ENCODE data around the gene ADGRG3. TPM values are rescaled to one million over a fixed set of nuclear protein-coding genes. Genes with fewer than 3 reads are reported as not detected.

ADGRG3 gene
- total and polyA plus RNA-seq, 2 of the 13 experiments (the other 11 are each of a cell fraction or from before 2014, with no cell fraction given) = 2.7 to 11.8 TPM

GRCh38 chr16:57725554-57725953, 57.4 kb downstream of the ADGRG3 start (continued):
- TF ChIP-seq CREBL2 (CRISPR knock-in tag; IDR thresholded peaks at IDR 0.05; ENCODE audit: borderline replicate concordance) (no peak), GLI4 (CRISPR knock-in tag; IDR thresholded peaks at IDR 0.05; ENCODE audit: borderline replicate concordance) (no peak), GATA4 (IDR thresholded peaks at IDR 0.05; ENCODE audit: borderline replicate concordance, low read depth) (no peak), ZBTB10 (CRISPR knock-in tag; IDR thresholded peaks at IDR 0.05; ENCODE audit: borderline replicate concordance) (no peak), SKI (IDR thresholded peaks at IDR 0.05; ENCODE audit: partially characterized antibody) (no peak), SMAD9 (CRISPR knock-in tag; IDR thresholded peaks at IDR 0.05) (no peak)

DNA sequence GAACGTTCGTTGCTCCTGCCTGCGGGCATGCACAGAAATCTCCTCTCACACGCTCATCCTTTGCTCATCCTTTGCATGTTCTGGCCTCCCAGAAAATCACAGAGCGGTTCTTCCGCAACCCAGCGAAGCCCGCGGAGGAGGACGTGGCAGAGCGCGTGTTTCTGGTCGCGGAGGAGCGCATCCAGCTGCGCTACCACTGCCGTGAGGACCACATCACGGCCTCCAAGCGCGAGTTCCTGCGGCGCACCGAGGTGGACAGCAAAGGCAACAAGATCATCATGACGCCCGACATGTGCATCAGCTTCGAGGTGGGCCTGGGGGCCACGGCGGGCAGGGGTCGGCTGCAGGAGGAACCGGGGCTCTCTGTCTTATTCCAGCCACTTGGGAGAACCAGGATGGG, 57.9 kb downstream of the ADGRG3 start:
- no peaks in the 10 kb centered on the region for H3K9me3 ChIP-seq (ENCODE audit: low read length)
- CTCF ChIA-PET (ENCODE audit: low intra/inter-chr PET ratio, low total read pairs) = interaction anchor here (0.9 kb wide), 1 partner anchor 77 kb away, joined by 3 read pairs; no protein-coding TSS in a partner anchor
- H3K4me1 ChIP-seq (ENCODE audit: insufficient read depth, low read length) = peaks cover 25% of the 10 kb centered on the region
- H3K79me2 ChIP-seq (ENCODE audit: insufficient read depth, low read length) = no peaks in the 10 kb centered on the region
- POLR2A ChIA-PET = interaction anchor here (1.8 kb wide), 1 partner anchor 9 kb away, joined by 6 read pairs; the partner anchor contains the start of gene KATNB1
- no peaks in the 10 kb centered on the region for H4K20me1 ChIP-seq (ENCODE audit: insufficient read depth, low read length)
- intact Hi-C loops (cut with micrococcal nuclease; ENCODE audit: unreplicated experiment) (no loop called here), in situ Hi-C loops (cut with HindIII; ENCODE audit: extremely low pct_ligation_motif_present, low pct_unique_long_range_greater_than_20kb) (loop anchor here (5.0 kb wide), 1 partner anchor 124 kb away; no protein-coding TSS in a partner anchor)
- no peaks in the 10 kb centered on the region for H3K36me3 ChIP-seq (replicated peaks in 1 of 2; ENCODE audit: control insufficient read depth in 1 of 2, insufficient read depth in 2 of 2, low read length in 2 of 2)
- ATAC-seq = no peak
- FAIRE-seq = no peak
- no peak overlapping the region for H2AFZ ChIP-seq (ENCODE audit: low read length)
- H3K27ac ChIP-seq (ENCODE audit: extremely low read length, insufficient read depth, low read length) = no peak overlapping the region
- H3K4me2 ChIP-seq (ENCODE audit: low read depth, low read length) = no peak overlapping the region
- H3K27me3 ChIP-seq (ENCODE audit: control insufficient read depth in 1 of 2, insufficient read depth in 2 of 2, low read length in 2 of 2) = no peaks in the 10 kb centered on the region
- no peak for DNase-seq (ENCODE audit: low spot score)
- no TSS peak for BruUV-seq (replicated peaks)
- no peak overlapping the region for H3K9ac ChIP-seq (ENCODE audit: insufficient read depth, low read depth, low read length)
- no peak overlapping the region for H3K4me3 ChIP-seq (replicated peaks in 1 of 3; ENCODE audit: insufficient read depth in 1 of 3, low read depth in 2 of 3, low read length in 3 of 3)
- 85% methylated on average over 30 of the region's 30 CpGs for WGBS (ENCODE audit: low lambda C conversion rate)
- TF ChIP-seq ZFP37 (CRISPR knock-in tag; IDR thresholded peaks at IDR 0.05; ENCODE audit: borderline replicate concordance) = no peak
- TF ChIP-seq ZNF24 (IDR thresholded peaks at IDR 0.05) = no peak
- no peak for TF ChIP-seq TOPORS (CRISPR knock-in tag; IDR thresholded peaks at IDR 0.05)
- TF ChIP-seq, protein P1, sequence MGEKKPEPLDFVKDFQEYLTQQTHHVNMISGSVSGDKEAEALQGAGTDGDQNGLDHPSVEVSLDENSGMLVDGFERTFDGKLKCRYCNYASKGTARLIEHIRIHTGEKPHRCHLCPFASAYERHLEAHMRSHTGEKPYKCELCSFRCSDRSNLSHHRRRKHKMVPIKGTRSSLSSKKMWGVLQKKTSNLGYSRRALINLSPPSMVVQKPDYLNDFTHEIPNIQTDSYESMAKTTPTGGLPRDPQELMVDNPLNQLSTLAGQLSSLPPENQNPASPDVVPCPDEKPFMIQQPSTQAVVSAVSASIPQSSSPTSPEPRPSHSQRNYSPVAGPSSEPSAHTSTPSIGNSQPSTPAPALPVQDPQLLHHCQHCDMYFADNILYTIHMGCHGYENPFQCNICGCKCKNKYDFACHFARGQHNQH (CRISPR knock-in tag; IDR thresholded peaks at IDR 0.05) = no peak
- TF ChIP-seq, protein P2, sequence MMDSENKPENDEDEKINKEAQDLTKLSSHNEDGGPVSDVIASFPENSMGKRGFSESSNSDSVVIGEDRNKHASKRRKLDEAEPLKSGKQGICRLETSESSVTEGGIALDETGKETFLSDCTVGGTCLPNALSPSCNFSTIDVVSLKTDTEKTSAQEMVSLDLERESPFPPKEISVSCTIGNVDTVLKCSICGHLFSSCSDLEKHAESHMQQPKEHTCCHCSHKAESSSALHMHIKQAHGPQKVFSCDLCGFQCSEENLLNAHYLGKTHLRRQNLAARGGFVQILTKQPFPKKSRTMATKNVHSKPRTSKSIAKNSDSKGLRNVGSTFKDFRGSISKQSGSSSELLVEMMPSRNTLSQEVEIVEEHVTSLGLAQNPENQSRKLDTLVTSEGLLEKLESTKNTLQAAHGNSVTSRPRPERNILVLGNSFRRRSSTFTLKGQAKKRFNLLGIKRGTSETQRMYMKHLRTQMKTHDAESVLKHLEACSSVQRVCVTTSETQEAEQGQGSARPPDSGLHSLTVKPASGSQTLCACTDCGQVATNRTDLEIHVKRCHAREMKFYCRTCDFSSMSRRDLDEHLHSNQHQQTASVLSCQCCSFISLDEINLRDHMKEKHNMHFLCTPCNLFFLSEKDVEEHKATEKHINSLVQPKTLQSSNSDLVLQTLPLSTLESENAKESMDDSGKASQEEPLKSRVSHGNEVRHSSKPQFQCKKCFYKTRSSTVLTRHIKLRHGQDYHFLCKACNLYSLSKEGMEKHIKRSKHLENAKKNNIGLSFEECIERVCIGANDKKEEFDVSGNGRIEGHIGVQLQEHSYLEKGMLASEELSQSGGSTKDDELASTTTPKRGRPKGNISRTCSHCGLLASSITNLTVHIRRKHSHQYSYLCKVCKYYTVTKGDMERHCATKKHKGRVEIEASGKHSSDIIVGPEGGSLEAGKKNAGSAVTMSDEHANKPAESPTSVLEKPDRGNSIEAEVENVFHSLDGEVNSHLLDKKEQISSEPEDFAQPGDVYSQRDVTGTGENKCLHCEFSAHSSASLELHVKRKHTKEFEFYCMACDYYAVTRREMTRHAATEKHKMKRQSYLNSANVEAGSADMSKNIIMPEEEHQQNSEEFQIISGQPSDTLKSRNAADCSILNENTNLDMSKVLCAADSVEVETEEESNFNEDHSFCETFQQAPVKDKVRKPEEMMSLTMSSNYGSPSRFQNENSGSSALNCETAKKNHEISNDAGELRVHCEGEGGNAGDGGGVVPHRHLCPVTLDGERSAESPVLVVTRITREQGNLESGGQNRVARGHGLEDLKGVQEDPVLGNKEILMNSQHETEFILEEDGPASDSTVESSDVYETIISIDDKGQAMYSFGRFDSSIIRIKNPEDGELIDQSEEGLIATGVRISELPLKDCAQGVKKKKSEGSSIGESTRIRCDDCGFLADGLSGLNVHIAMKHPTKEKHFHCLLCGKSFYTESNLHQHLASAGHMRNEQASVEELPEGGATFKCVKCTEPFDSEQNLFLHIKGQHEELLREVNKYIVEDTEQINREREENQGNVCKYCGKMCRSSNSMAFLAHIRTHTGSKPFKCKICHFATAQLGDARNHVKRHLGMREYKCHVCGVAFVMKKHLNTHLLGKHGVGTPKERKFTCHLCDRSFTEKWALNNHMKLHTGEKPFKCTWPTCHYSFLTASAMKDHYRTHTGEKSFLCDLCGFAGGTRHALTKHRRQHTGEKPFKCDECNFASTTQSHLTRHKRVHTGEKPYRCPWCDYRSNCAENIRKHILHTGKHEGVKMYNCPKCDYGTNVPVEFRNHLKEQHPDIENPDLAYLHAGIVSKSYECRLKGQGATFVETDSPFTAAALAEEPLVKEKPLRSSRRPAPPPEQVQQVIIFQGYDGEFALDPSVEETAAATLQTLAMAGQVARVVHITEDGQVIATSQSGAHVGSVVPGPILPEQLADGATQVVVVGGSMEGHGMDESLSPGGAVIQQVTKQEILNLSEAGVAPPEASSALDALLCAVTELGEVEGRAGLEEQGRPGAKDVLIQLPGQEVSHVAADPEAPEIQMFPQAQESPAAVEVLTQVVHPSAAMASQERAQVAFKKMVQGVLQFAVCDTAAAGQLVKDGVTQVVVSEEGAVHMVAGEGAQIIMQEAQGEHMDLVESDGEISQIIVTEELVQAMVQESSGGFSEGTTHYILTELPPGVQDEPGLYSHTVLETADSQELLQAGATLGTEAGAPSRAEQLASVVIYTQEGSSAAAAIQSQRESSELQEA (CRISPR knock-in tag; IDR thresholded peaks at IDR 0.05; ENCODE audit: not compliant biosample characterization) = no peak

Data from HepG2 (cell line).